PFSK-1 (cell line): ENCODE data around the gene SNHG17.

Source experiments
- FOXP2 ChIP-seq: optimal IDR thresholded peaks from 2 replicates; pipeline ENCODE3; 2011; ENCODE audit warnings: borderline replicate concordance, control low read depth, inconsistent platforms; ENCODE audit not compliant: insufficient read depth; ENCODE audit errors: extremely low read length, extremely low read depth
- POLR2AphosphoS5 ChIP-seq: IDR thresholded peaks from 2 replicates; pipeline ENCODE4 v1.6.1; 2012; ENCODE audit warnings: low read depth, mild to moderate bottlenecking, control low read depth, low read length, moderate library complexity
- SIN3A ChIP-seq: IDR thresholded peaks from 2 replicates; pipeline ENCODE4 v1.6.1; 2012; ENCODE audit warnings: mild to moderate bottlenecking, low read length, moderate library complexity, borderline replicate concordance; ENCODE audit not compliant: insufficient read depth
- TAF1 ChIP-seq: IDR thresholded peaks from 2 replicates; pipeline ENCODE4 v1.6.1; 2012; ENCODE audit warnings: low read length, control low read depth, borderline replicate concordance; ENCODE audit not compliant: insufficient read depth
- TF ChIP-seq, protein P1 (sequence below), 2 experiments: IDR thresholded peaks; 2 replicates each; pipeline versions ENCODE4 v1.6.1 to v1.8.0; 2011 to 2012; ENCODE audit warnings: low read depth in 2 of 2, low read length in 2 of 2, control low read depth in 1 of 2, inconsistent platforms in 1 of 2, mild to moderate bottlenecking in 1 of 2, moderate library complexity in 1 of 2; ENCODE audit not compliant: insufficient read depth in 1 of 2

SNHG17 gene

DNA sequence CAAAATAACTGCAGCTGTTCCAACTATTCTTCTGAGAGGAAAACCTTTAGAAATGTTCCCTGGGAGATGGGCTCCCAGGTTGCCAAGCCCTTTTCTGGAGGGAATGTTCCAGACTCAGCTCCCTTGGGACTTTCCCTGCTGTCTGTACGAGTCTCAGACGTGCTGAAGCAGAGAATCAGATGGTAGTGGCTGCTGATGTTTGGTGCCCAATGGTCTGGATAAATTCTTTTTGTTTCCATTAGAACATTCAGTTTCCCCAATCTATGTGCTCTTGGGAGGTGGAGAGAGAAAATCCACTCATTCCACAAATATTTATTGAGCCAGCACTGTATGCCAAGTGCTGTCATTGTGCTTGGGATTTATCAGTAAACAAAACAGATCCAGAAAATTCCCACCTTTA lies 40.0 kb downstream of the SNHG17 start:
- TF ChIP-seq FOXP2 (no peak), SIN3A (no peak), TAF1 (no peak), POLR2AphosphoS5 (no peak)
- TF ChIP-seq, protein P1, sequence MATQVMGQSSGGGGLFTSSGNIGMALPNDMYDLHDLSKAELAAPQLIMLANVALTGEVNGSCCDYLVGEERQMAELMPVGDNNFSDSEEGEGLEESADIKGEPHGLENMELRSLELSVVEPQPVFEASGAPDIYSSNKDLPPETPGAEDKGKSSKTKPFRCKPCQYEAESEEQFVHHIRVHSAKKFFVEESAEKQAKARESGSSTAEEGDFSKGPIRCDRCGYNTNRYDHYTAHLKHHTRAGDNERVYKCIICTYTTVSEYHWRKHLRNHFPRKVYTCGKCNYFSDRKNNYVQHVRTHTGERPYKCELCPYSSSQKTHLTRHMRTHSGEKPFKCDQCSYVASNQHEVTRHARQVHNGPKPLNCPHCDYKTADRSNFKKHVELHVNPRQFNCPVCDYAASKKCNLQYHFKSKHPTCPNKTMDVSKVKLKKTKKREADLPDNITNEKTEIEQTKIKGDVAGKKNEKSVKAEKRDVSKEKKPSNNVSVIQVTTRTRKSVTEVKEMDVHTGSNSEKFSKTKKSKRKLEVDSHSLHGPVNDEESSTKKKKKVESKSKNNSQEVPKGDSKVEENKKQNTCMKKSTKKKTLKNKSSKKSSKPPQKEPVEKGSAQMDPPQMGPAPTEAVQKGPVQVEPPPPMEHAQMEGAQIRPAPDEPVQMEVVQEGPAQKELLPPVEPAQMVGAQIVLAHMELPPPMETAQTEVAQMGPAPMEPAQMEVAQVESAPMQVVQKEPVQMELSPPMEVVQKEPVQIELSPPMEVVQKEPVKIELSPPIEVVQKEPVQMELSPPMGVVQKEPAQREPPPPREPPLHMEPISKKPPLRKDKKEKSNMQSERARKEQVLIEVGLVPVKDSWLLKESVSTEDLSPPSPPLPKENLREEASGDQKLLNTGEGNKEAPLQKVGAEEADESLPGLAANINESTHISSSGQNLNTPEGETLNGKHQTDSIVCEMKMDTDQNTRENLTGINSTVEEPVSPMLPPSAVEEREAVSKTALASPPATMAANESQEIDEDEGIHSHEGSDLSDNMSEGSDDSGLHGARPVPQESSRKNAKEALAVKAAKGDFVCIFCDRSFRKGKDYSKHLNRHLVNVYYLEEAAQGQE (IDR thresholded peaks at IDR 0.05; ENCODE audit: insufficient read depth in 1 of 2, low read depth in 2 of 2, low read length in 2 of 2): no peak

DNA sequence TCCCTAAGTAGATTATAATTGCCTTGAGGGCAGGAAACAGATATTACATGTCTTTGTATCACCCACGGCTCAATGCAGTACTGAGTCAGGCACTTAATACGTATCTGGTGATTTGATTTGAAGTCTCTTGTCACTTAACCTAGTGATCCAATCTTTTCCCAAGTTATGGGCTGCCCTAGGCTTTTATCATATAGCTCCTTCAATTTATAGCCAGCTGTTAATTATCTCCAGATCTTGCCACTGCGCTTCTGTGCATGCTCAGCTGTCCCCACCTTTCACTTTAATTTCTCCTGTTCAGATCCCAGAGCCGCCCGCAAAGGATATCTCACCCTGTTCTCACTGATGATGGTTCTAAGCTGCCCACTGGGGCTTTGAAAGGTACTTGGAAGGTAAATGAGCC lies 41.9 kb downstream of the SNHG17 start:
- TF ChIP-seq SIN3A: no peak
- no peak for TF ChIP-seq FOXP2
- TF ChIP-seq TAF1: no peak
- no peak for TF ChIP-seq POLR2AphosphoS5
- TF ChIP-seq, protein P1 (IDR thresholded peaks at IDR 0.05; ENCODE audit: insufficient read depth in 1 of 2, low read depth in 2 of 2, low read length in 2 of 2): no peak

DNA sequence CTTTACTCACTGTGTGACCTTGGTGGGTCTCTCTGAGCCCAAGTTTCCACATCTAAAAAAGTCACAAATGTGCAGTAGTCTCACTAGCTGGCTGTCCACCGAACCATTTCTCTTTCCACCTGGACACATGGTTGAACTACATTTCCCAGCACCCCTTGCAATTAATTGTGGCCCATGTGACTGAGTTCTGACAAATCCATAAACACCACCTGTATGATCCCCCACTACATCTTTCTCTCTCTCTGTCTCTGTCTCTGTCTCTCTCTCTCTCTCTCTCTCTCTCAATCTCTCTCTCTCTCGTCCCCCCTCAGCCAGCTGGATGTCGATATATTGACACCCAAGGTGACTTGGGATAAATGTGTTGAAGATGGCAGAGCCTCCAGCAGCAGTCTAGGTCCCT lies 42.8 kb downstream of the SNHG17 start:
- TF ChIP-seq TAF1 (no peak), FOXP2 (no peak), SIN3A (no peak), POLR2AphosphoS5 (no peak)
- TF ChIP-seq, protein P1 (IDR thresholded peaks at IDR 0.05; ENCODE audit: insufficient read depth in 1 of 2, low read depth in 2 of 2, low read length in 2 of 2): no peak

DNA sequence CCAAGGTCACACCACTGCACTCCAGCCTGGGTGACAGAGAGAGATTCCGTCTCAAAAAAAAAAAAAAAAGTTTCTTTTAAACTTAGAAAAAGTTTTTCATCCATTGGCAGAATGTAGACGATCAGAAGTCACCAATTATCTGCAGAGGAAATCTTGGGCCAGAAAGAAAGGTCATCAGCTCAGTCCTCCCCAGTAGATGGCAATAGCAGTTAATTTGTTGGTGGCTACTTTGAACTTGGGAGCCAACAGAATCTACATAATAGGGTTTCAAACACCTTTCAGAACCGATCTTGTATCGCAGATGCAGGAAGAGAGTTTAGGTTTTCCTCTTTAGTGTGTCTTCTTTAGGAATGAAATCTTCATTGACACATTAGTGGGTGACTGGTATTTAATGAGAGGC lies 47.2 kb downstream of the SNHG17 start:
- TF ChIP-seq SIN3A (no peak), POLR2AphosphoS5 (no peak), TAF1 (no peak), FOXP2 (no peak)
- TF ChIP-seq, protein P1 (IDR thresholded peaks at IDR 0.05; ENCODE audit: insufficient read depth in 1 of 2, low read depth in 2 of 2, low read length in 2 of 2): no peak

DNA sequence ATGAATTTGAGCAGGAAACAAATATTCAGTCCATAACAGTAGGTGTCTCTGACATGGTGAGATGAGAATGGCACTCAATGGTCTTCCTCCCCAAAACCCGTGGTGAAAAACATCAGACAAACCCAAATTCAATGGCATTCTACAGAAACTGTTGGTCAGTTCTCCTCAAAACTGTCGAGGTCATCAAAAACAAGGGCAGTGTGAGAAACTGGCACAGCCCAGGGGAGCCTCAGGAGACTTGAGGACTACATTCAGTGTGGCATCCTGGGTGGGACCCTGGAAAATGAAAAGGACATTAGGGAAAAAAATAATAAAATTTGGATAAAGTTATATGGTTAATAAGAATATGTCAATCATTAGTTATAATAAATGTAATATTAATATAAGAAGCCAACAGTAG lies 48.3 kb downstream of the SNHG17 start:
- TF ChIP-seq TAF1 (no peak), SIN3A (no peak), POLR2AphosphoS5 (no peak), FOXP2 (no peak)
- TF ChIP-seq, protein P1 (IDR thresholded peaks at IDR 0.05; ENCODE audit: insufficient read depth in 1 of 2, low read depth in 2 of 2, low read length in 2 of 2): no peak
